ENCODE results near the gene TEX10.

GRCh38 chr9:100364013-100364412 lies 11.3 kb upstream of the TEX10 start:
- TF ChIP-seq CTCF (IDR thresholded peaks at IDR 0.05) (no peak), POLR2A (IDR thresholded peaks at IDR 0.05) (no peak), POLR2AphosphoS5 (IDR thresholded peaks at IDR 0.05; ENCODE audit: insufficient read depth in 1 of 2, low read depth in 1 of 2) (no peak)
